ENCODE data around the gene VPS29.

DNA sequence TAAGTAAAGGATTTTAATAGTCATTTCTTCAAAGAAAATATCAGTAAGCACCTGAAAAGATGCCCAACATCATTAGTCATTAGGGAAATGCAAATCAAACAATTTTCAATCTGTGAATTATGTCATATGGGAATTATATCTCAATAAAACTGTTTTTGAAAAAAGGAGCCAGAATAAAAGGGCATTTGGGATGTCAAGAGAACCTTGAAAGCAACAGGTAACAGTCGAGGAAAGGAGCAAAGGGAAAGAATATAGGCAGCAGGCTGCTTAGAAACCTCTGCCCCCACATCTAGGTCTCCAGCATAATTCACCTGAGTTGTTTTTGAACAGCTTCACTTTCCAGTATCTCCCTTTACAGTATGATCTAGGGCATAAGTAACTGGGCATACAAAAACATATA, 12.5 kb upstream of the VPS29 start:
- TF ChIP-seq ZNF274 (IDR thresholded peaks at IDR 0.05; ENCODE audit: low read depth, low read length) = no peak
- no peak for TF ChIP-seq YY1 (IDR thresholded peaks at IDR 0.05; ENCODE audit: insufficient read depth, insufficient read length)

Data from NT2/D1 (cell line).